SH-SY5Y (cell line): ENCODE data around the gene DDX25.

Experiments
- GATA2 ChIP-seq: IDR thresholded peaks from 2 replicates; pipeline ENCODE4 v1.6.1; 2011; ENCODE audit warnings: mild to moderate bottlenecking, low read depth, low read length
- GATA3 ChIP-seq: IDR thresholded peaks from 2 replicates; pipeline ENCODE4 v1.6.1; 2011; ENCODE audit warnings: low read depth, mild to moderate bottlenecking, low read length, moderate library complexity

GRCh38 chr11:125892071-125892470 lies 12.2 kb upstream of the DDX25 start:
- TF ChIP-seq GATA2 (no peak), GATA3 (no peak)
